Smooth muscle cell of the brain vasculature (primary cell): ENCODE results near the gene GSAP.
"Not testable (repeated sequence)": the region's sequence is repeated elsewhere in the genome, so short reads cannot be mapped to it uniquely, and the experiment has no call there.

ENCODE experiments used
- DNase-seq: peaks from one replicate; pipeline ENCODE4 v3.0.0-alpha.2; 2012; ENCODE audit warnings: low read depth, low spot score

Gene GSAP, protein sequence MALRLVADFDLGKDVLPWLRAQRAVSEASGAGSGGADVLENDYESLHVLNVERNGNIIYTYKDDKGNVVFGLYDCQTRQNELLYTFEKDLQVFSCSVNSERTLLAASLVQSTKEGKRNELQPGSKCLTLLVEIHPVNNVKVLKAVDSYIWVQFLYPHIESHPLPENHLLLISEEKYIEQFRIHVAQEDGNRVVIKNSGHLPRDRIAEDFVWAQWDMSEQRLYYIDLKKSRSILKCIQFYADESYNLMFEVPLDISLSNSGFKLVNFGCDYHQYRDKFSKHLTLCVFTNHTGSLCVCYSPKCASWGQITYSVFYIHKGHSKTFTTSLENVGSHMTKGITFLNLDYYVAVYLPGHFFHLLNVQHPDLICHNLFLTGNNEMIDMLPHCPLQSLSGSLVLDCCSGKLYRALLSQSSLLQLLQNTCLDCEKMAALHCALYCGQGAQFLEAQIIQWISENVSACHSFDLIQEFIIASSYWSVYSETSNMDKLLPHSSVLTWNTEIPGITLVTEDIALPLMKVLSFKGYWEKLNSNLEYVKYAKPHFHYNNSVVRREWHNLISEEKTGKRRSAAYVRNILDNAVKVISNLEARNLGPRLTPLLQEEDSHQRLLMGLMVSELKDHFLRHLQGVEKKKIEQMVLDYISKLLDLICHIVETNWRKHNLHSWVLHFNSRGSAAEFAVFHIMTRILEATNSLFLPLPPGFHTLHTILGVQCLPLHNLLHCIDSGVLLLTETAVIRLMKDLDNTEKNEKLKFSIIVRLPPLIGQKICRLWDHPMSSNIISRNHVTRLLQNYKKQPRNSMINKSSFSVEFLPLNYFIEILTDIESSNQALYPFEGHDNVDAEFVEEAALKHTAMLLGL

DNA sequence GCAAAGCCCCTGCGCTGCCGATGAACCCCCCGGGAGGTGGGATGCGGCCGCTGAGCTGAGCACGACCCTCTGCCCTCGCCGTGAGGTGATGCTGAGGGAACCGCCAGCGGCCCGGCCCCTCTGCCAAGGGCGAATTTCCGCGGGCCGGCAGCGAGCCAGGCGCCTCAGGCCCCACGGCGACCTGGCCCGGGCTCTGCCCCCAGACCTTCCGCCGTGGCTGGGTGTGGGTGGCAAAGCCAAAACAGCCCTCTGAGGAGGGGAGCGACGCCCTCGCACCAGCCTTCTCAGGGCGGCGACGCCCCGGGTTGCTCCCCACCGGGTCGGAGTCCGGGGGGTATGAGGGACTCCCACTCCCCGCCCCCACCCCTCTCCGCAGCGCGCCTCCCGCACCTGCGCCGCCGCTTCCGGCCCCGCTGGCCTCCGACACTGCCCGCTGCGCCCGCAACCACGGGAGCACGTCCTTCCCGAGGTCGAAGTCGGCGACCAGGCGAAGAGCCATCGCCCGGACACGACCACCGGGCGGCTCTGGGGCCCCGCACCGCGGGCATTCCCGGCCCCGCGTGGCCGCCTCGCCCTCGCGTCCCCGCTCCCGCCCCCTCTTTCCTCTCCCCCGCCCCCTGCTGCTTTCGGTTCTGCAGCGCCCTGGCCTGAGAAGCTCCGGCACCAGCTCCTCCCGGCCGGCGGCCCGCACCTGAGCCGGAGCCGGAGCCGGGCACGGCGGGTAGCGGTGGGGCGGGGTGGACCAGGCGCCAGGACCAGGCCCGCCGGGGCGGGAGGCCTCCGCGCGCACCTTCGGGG is at the start of gene GSAP:
TSS of gene GSAP (minus strand) at position 527 of the 798 bp plus-strand sequence. CDS start at position 499, 28 bp downstream.
- DNase-seq = no peak

DNA sequence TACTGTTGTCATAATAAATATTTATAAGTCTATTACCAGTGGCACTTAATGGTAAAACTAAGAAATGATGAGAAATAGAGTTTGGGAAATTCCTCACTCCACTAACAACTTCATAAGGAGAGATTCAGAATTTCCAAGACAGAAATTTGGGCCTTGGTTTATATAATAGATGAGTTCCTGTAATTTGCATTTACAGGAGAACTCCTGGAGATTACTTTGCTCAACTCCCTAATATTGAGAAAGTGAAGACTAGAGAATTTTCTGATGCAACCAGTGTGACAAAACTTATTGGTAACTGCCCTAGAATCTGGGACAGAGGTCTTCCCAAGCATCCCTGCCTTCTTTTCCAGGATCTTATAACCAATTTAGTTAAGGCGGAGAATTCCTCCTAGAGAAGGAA is 49.1 kb upstream of the GSAP start:
- no peak for DNase-seq

DNA sequence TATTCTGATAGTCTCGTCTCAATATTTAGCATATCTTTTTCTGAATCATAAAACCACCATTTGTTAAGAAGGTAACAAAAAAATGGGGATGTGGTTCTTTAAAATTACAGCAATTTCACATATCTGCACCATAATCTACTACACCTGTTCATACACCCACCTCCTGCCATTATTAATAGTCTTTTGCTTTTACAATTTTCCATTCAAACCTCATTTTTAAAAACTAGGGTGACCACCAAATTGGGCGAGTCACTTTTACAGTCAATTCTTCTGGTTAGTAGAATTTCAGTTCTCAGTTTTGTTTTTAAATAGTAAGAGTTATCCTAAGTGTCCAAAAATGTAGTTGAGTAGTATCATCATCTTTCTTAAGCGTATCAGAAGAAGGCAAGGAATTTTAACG is 48.4 kb upstream of the GSAP start:
- no peak for DNase-seq

DNA sequence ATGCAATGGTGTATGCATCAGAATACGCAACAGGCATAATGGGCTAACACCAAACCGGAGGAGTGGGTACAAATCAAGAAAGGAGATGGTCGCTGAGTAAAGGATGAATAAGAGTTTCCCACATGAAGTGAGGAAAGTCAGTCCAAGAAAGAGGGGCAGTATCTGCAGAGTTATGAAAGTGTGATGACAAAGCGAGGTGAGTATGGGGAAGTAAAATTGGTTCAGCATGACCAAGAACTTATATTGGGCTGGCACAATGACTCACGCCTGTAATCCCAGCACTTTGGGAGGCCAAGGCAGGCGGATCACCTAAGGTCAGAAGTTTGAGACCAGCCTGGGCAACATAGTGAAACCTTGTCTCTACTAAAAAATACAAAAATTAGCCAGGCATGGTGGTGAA is 47.5 kb upstream of the GSAP start:
- DNase-seq = not testable (repeated sequence)

DNA sequence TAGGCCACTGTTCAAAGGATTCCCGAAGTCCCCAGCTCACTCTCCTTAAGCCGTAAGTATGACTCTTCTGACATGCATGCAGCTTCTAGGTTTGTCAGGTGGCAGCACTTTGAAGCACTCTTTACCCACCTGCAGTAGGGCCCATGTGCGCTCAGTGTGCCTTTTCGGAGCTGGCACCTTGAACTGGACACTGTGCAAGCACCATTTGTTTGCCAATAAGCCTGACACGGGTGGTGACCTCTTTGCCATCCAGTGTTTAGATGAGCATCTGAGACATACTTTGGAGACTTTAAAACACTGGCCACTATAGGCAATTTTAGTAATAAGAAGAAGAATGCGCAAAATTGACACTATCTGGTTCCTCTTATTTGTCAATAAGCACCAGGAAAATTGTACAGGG is 45.7 kb upstream of the GSAP start:
- no peak for DNase-seq

DNA sequence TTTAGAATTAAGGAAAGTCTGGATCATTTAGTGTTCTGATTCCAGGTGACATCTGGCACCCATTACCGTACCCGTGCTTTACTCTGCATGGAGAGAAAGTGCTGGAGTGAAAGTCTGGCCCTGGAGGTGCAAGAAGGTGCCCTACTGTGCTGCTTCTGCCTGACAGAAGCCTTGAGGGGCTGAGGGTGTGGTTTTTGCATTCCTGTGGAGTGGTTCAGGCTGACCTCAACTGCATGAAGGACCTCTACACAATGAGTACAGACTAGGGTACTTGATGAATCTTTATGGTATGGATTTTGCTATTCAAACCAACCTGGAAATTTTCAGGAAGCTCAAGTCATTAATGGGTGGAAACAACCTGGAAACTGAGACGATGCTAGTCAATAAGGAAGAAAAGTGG is 45.1 kb upstream of the GSAP start:
- DNase-seq = no peak

DNA sequence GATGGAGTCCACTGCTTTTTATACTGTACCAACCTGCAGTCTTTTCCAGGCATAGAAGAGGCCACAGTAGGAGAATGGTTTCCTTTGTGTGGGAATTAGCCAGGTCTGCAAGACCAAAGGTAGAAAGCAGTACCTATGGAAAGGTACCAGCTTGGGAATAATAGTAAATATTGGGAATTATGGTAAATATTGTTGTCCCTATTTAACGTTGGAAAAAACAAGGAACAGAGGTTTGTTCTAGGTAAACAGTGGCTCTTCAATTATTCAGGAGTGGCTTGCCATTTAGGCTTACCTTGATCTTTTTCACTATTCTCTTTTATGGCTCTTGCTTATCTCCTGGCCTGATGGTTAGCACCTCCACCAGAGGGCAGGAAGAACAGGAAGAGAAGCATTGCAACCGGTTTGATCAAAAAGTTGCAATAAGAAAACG is 43.9 kb upstream of the GSAP start:
- DNase-seq = no peak

DNA sequence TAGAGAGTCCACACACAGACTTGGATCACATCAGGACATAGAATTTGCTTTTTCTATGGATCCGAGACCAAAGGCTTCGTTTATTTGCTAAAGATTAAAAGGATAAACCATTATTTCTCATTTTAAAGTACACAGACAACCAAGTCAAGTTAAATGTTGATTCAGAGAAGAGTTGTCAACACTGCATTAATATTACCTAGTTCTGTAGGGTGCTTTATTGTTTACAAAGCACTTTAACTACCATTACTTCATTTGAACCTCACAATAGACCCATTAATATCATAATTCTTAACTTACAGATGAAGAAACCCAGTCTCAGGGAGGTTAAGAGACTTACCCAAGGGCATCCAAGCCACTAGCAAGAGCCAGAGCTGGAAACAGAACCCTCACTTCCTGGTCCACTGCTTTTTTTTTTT is 43.2 kb upstream of the GSAP start:
- DNase-seq = no peak

DNA sequence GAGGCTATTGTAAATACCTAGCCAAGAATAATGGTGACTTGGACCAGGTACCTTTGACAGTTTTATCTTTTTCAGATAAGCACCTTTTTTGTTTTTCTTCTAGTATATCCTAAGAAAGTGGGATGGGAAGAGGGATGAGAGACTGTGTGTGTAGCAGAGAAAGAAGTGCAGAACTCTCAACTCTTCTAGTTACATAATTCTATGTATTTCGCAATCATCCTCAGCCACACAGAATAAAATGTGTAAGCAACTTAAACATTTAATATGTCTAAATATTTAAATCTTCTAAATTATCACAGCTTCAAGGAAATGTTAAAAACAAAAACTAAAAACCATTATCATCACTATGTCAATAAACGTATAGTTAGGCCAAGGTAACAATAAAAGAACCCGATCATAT is 42.6 kb upstream of the GSAP start:
- DNase-seq = no peak

DNA sequence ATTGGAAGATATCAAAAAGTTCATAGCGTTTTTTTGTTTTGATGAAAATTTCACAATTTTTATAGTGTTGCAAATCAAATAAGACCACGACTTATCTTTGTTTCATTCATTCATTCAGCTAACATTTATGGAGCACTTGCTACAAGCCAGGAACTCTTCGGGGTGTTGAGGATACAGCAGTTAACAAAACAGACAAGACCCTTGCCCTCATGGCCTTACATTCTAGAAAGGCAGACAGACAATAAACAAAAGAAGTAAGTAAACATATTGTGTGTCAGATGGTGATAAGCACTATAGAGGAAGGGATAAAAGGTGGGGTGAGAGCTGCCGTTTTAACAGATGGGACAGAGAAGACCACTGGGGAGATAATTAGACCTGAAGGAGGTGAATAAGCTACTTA is 41.6 kb upstream of the GSAP start:
- DNase-seq = no peak

DNA sequence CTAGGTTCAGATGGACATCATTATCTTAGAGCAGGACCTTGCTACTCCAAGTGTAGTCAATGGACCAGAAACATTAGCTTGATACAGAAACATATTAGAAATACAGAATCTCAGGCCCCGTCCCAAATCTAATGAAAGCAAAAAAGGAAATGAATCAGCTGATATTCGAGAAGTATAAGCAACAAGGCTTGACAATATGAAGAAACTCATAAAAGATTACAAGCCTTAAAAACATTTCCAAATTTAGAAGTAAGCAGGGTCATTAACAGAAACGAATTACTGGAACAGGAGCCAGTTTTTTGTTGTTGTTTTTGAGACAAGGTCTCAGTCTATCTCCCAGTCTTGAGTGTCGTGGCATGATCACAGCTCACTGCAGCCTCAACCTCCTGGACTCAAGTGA is 40.5 kb upstream of the GSAP start:
- no peak for DNase-seq

DNA sequence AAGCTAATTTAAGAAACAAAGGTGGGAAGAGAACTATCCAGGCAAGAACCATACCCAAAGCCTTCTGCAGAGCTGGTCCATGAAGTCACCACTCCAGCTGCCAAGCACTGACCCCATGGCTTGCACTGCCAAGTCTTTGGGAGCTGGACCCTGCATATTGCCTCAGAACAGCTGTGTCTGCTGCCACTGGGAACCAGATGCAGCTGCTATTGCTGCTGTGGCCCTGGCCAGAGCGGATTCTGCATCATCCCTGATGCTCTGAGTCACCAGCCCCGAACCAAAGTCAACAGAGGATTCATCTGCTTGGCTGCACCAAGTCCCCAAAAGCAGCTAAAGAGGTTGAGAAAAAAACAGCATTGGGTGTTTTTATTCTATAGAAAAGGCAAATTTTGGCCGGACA is 39.2 kb upstream of the GSAP start:
- DNase-seq = peak; percentile 71

DNA sequence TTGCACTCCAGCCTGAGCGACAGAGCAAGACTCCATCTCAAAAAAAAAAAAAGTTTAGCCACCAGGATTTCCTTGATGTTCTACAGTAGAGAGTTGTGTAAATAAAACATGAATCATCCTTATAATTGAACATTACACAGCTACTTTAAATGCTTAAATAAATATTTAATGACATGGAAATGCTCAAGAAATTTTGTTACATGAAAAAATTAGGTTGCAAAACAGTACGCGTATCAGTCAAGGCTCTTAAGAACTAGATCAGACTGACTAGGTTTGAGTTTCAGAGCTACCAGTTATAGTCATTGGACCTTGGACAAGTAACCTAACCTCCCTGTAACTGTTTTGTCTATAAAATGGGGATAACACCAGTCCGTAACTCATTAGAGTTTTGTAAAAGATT is 38.7 kb upstream of the GSAP start:
- DNase-seq = no peak

DNA sequence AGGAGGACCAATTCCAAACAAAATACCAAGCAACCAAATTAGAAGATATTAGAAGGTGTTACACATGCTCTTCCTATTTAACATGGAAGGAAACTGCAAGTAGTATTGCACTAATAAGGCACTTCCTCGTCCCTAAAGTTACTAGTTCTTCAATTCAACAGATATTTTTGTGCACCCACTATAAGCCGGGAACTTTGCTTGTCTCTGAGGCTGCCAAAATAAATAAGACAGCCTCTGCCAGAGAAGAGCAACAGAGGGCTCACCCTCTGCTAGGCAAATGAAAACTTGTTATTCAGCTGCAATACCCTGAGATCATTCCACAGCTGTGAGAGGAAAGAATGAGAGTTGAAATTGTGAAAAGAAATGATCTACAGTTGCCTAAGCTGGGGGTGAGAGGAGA is 37.4 kb upstream of the GSAP start:
- DNase-seq = peak; percentile 53

DNA sequence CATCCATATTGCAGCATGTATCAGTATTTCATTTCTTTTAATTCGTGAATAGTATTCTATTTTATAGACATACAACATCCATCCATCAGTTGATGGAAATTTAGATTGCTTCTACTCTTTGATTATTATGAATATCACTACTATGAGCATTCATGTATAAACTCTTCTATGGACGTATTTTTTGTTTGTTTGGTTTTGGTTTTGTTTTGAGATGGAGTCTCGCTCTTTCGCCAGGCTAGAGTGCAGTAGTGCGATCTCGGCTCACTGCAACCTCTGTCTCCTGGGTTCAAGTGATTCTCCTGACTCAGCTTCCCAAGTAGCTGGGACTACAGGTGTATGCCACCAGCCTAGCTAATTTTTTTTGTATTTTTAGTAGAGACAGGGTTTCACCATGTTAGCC is 35.8 kb upstream of the GSAP start:
- DNase-seq = not testable (repeated sequence)

DNA sequence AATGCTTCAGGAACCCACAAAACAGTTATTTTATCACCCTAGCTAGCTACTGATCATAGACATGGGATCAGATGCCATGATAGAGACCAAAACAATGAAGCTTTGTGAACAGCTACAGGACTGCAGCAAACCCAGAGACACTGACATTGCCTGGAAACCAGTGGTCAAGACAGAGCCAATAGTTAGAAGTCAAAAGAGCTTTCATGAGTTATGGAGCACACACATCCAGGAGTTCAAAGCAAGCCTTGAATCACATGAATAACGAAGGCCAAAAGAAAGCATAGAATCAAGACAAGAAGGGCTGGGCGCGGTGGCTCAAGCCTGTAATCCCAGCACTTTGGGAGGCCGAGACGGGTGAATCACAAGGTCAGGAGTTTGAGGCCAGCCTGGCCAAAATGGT is 34.5 kb upstream of the GSAP start:
- no peak for DNase-seq

DNA sequence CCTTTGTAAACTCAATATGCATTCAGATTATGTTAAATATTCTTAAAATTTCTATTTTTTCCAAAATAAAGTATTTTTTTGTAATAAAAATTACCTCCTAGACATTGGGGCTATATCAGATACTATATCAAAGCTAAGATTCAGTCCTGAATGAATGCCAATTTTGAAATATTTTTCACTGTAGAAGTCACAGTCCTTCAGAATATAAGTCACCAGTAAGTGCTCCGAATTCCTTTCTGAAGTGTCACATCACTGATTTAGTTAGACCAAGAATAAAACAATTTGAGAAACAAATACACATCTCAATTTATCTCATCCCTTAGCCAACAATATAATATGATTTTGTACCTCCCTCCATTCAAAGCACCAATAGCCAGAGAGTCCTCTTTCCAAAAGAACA is 33.9 kb upstream of the GSAP start:
- DNase-seq = no peak

DNA sequence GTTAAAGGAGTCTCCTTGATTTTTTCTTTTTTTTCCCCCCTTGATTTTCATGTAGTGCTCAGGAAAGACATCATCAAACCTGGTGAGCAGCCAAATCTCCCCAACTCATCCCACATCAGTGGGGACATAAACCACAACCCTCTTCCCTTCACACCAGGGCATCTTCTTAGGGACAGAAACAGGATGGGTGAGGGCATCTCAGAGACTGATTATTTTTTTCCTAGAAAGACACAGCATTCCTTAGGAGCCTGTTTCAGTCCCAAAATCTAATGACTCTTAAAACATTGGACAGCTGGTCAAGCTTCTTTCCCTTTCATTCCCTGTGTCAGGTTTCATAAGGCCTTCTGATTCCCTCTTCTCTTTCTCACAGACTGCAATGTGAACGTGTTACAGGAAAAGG is 31.5 kb upstream of the GSAP start:
- DNase-seq = no peak

DNA sequence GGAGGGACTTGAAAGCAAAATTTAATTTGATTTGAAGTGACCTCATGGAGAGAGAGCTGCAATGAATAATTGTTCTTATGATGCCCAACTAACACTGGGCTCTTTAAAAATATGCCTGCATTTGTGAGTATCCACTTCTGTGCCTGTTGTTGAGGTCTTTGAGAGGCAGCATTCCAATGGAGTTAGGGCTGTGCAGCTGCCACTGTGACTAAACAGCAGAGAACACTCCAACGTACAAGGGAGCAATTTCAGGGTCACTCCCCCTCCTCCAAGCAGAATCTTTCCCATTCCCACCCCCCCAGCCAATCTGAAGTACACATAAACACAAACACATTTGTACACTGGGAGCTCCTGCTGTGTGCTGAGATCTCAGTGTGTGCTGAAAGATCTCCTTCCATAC is 28.0 kb upstream of the GSAP start:
- no peak for DNase-seq

DNA sequence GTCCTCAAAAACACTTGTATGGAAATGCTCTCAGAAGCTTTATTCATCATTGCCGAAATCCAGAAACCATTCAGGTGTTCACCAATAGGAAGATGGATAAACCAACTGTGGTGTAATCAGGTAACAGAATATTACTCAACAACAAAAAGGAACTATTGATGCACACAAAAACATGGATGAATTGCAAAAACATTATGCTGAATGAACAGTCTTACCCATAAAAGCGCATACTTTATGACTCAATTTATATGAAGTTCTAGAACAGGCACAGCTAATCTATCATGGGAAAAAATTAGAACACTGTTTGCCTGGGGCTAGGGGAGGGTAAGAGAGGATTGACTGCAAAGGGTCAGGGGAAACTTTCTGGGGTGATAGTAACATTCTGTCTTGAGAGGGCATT is 26.9 kb upstream of the GSAP start:
- no peak for DNase-seq

DNA sequence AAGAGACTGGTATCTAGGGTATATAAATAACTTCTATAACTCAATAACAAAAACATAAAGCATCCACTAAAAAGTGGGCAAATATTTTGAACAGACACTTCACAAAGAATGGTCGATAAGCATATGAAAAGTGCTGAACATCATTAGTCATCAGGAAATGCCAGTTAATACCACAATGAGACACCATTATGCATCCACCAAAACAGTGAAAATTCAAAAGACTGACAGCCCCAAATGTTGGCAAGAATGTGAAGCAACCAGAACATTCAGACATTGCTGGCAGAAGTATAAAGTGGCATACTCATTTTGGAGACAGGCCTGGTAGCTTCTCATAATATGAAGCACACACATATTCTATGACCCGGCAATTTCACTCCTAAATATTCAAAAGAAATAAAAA is 26.5 kb upstream of the GSAP start:
- no peak for DNase-seq

DNA sequence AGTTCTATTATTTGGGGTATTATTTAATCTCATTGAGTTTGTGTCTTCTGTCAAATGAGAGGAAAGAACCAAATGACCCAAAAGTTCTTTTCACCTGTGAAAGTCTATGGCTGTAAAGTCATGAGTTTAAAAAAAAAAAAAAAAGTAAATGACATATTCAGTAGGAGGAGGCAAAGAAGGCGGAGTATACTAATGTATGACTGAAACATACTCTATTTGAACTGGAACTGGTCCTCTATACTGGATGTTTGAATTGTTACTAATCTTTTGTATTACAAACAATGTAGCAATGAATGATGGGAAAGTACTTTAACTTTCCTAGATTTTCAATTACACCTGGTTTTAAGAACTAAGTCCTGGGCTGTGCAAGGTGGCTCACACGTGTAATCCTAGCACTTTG is 24.9 kb upstream of the GSAP start:
- no peak for DNase-seq
